Renal cortical epithelial cell (primary cell): ENCODE results near the gene PAF1. TPM values are rescaled to one million over a fixed set of nuclear protein-coding genes. Genes with fewer than 3 reads are reported as not detected.

Experiments
- DNase-seq: peaks from one replicate; pipeline ENCODE4 v3.0.0-alpha.2; 2011; ENCODE audit warnings: low read depth
- total RNA-seq: library from RNA; depleted of rRNA; stranded (reverse); fragments of >200 nt; gene quantifications from 2 replicates; pipeline ENCODE4 v1.2.3, GENCODE V29; 2014

The PAF1 gene
- total RNA-seq, 1 donor from 2014 or later = 40.9 TPM

- no peak for DNase-seq
These were observed 26.7 kb upstream of the PAF1 start for GRCh38 chr19:39417463-39418181.

GRCh38 chr19:39416152-39417120 is 25.5 kb upstream of the PAF1 start:
- no peak for DNase-seq

- no peak for DNase-seq
These were observed 24.5 kb upstream of the PAF1 start for GRCh38 chr19:39415111-39416046.

- DNase-seq = no peak
These were observed 23.2 kb upstream of the PAF1 start for GRCh38 chr19:39413911-39414608.

GRCh38 chr19:39413272-39413910 is 22.5 kb upstream of the PAF1 start:
- no peak for DNase-seq

GRCh38 chr19:39412867-39413271 is 22.0 kb upstream of the PAF1 start:
- DNase-seq = no peak

- peak; percentile 99 for DNase-seq
These were observed 21.4 kb upstream of the PAF1 start, which contains the start of gene PLEKHG2 for GRCh38 chr19:39412100-39412866. TSS of gene PLEKHG2 (plus strand) at chr19:39412669. CDS start at chr19:39414087, 1,418 bp downstream.

GRCh38 chr19:39411832-39412099 is 20.9 kb upstream of the PAF1 start:
- peak; percentile 88 for DNase-seq

GRCh38 chr19:39411081-39411831 is 20.4 kb upstream of the PAF1 start:
- DNase-seq = peak; percentile 74

GRCh38 chr19:39410831-39411080 is 19.9 kb upstream of the PAF1 start:
- DNase-seq = no peak

GRCh38 chr19:39410017-39410830 is 19.3 kb upstream of the PAF1 start:
- peak; percentile 38 for DNase-seq

GRCh38 chr19:39409208-39410016 is 18.5 kb upstream of the PAF1 start:
- DNase-seq = peak; percentile 67

- peak; percentile 43 for DNase-seq
These were observed 17.7 kb upstream of the PAF1 start for GRCh38 chr19:39408392-39409207.

- no peak for DNase-seq
These were observed 16.9 kb upstream of the PAF1 start for GRCh38 chr19:39407660-39408391.

- no peak for DNase-seq
These were observed 16.4 kb upstream of the PAF1 start for GRCh38 chr19:39407410-39407659.

GRCh38 chr19:39406656-39407409 is 15.9 kb upstream of the PAF1 start, which contains the start of gene ZFP36:
TSS of gene ZFP36 (plus strand) at chr19:39406847. CDS start at chr19:39406905, 58 bp downstream.
- DNase-seq = peak; percentile 55
